ENCODE data around the gene MAP1LC3B2.

Gene MAP1LC3B2

GRCh38 chr12:116603546-116604177, 44.5 kb downstream of the MAP1LC3B2 start:
- H3K4me3 ChIP-seq (ENCODE audit: low read depth in 1 of 2, low read length in 1 of 2), result no peak overlapping the region
- H3K9me3 ChIP-seq, result no peaks in the 10 kb centered on the region
- H3K4me1 ChIP-seq (ENCODE audit: control insufficient read depth in 1 of 2, insufficient read depth in 1 of 2, low read depth in 1 of 2, low read length in 1 of 2), result peaks cover 36 to 38% of the 10 kb centered on the region in 2 experiments
- no peaks in the 10 kb centered on the region for H3K36me3 ChIP-seq
- H3K27me3 ChIP-seq, result no peaks in the 10 kb centered on the region
- no peak for TF ChIP-seq CTCF (IDR thresholded peaks at IDR 0.05)
- no peak overlapping the region for H3K27ac ChIP-seq

GRCh38 chr12:116604178-116604895, 45.2 kb downstream of the MAP1LC3B2 start:
- no peaks in the 10 kb centered on the region for H3K36me3 ChIP-seq
- peak overlapping the region; percentile 66 for H3K27ac ChIP-seq
- H3K9me3 ChIP-seq, result no peaks in the 10 kb centered on the region
- H3K27me3 ChIP-seq, result no peaks in the 10 kb centered on the region
- peak overlapping the region in 1 of 2 experiments; percentile 26 for H3K4me3 ChIP-seq (ENCODE audit: low read depth in 1 of 2, low read length in 1 of 2)
- TF ChIP-seq CTCF (IDR thresholded peaks at IDR 0.05), result no peak
- H3K4me1 ChIP-seq (ENCODE audit: control insufficient read depth in 1 of 2, insufficient read depth in 1 of 2, low read depth in 1 of 2, low read length in 1 of 2), result peaks cover 30 to 31% of the 10 kb centered on the region in 2 experiments

DNA sequence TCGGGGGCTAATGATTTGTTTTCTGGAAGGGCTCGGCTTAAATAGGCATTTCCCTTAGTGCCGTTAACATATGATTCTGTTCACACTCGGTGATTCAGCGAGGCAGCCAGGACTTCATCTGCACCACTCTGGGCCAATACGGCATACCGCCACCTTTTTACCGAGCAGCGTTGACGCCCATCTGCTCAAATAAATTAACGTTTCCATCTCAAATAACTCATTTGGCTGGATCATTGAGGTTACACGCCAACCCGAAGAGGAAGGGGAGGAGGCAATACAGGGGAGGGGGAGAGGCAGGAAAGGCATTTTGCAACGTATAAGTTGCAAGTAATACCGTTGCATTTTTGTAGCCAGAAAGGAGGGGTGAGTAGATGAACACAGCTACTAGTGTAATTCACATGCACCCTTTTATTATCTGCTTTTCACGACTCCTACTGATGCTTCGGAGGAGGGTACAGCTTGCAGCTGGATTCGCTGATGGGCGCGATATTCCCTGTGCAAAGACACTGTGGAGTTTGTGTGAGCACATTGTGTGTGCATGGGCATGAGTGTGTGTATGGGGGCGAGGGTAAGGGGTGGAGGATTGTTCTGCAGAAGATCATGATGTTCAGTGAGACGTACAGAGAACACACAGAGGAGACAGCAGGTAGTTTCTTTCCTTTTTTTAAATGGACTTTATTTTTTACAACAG, 45.9 kb downstream of the MAP1LC3B2 start:
- Histone ChIP-seq H3K27me3 (no peaks in the 10 kb centered on the region), H3K9me3 (no peaks in the 10 kb centered on the region), H3K27ac (peak overlapping the region; percentile 66), H3K4me3 (ENCODE audit: low read depth in 1 of 2, low read length in 1 of 2) (peak overlapping the region; percentile 21 to 26), H3K36me3 (no peaks in the 10 kb centered on the region), H3K4me1 (ENCODE audit: control insufficient read depth in 1 of 2, insufficient read depth in 1 of 2, low read depth in 1 of 2, low read length in 1 of 2) (peaks cover 24% of the 10 kb centered on the region in 2 experiments)
- TF ChIP-seq CTCF (IDR thresholded peaks at IDR 0.05), result no peak

- Histone ChIP-seq H3K9me3 (no peaks in the 10 kb centered on the region), H3K27ac (peak overlapping the region; percentile 66), H3K27me3 (no peaks in the 10 kb centered on the region), H3K36me3 (no peaks in the 10 kb centered on the region), H3K4me3 (ENCODE audit: low read depth in 1 of 2, low read length in 1 of 2) (no peak overlapping the region), H3K4me1 (ENCODE audit: control insufficient read depth in 1 of 2, insufficient read depth in 1 of 2, low read depth in 1 of 2, low read length in 1 of 2) (peaks cover 24% of the 10 kb centered on the region in 2 experiments)
- TF ChIP-seq CTCF (IDR thresholded peaks at IDR 0.05), result no peak
These were observed 47.2 kb downstream of the MAP1LC3B2 start for GRCh38 chr12:116606397-116606796.

DNA sequence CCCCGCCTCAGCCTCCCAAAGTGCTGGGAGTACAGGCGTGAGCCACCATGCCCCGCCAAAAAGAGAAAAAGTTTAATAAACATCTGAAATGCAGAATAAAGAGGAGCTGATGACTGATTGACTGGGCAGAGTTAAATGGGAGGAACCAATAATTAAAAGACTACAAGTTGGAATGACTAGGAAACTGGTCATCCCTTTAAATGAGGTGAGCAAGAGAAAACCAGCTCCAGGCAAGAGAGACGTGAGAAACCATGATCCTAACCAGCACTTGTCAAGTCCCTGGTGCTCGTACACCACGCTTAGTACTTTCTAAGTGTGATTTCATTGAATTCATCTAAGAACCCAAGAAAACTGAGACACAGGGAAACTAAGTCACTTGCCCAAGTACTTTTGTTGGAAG, 47.9 kb downstream of the MAP1LC3B2 start:
- H3K27me3 ChIP-seq, result no peaks in the 10 kb centered on the region
- TF ChIP-seq CTCF (IDR thresholded peaks at IDR 0.05), result no peak
- H3K9me3 ChIP-seq, result no peaks in the 10 kb centered on the region
- no peak overlapping the region for H3K4me3 ChIP-seq (ENCODE audit: low read depth in 1 of 2, low read length in 1 of 2)
- no peaks in the 10 kb centered on the region for H3K36me3 ChIP-seq
- H3K27ac ChIP-seq, result no peak overlapping the region
- H3K4me1 ChIP-seq (ENCODE audit: control insufficient read depth in 1 of 2, insufficient read depth in 1 of 2, low read depth in 1 of 2, low read length in 1 of 2), result peaks cover 18 to 21% of the 10 kb centered on the region in 2 experiments
